Hepatocyte (in vitro differentiated cells): Measurements from ENCODE around the gene ANKRD50.

Experiments used
- CTCF ChIP-seq: fragments of 200-600 bp; sonication (generic); IDR thresholded peaks from 2 replicates; pipeline ENCODE4 v1.5.1; 2016; ENCODE audit warnings: antibody characterized with exemption, mild to moderate bottlenecking; ENCODE audit not compliant: poor library complexity
- EZH2 ChIP-seq: fragments of 200-600 bp; sonication (generic); IDR thresholded peaks from 2 replicates; pipeline ENCODE4 v1.6.1; 2016; ENCODE audit warnings: antibody characterized with exemption, mild to moderate bottlenecking, borderline replicate concordance
- EZH2phosphoT487 ChIP-seq: fragments of 200-600 bp; sonication (generic); IDR thresholded peaks from one replicate; pipeline ENCODE4 v1.6.1; 2018; ENCODE audit warnings: antibody characterized with exemption, mild to moderate bottlenecking, low read depth, moderate library complexity; ENCODE audit not compliant: unreplicated experiment, severe bottlenecking

DNA sequence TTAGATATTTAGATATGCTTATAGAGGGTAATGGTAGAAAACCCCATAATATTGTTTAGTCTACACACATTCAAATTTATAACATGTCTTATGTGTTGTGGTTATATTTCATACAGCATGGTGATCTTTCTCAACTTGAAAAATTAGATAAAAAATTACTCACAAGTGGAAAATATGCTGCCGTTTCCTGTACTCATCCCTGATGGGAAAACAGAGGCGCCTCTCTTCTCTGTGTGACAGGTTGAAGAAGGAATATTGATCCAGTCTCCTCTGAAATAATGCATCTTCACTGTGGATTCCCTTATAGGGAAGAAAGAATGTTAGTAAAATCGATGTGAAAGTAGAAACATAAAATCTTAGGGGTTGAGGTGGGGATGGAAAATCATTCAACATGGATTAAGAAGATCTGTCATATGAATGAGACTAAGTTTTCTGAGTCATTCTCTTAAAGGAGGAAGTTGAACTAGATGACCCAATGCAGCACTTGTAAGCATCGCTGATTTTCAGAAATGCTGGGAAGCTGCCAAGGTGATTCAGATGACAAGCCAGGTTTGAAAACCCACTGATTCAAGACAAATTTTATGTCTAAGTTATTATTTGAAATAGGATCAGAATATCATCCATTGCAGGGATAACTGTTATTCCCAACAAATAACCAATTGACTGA, 70.7 kb downstream of the ANKRD50 start:
- TF ChIP-seq CTCF (no peak), EZH2 (no peak), EZH2phosphoT487 (no peak)
